ENCODE data around the gene ZSWIM1.
A peak's percentile ranks its signal among the peaks of the same experiment; 100 is the strongest.

Gene ZSWIM1

DNA sequence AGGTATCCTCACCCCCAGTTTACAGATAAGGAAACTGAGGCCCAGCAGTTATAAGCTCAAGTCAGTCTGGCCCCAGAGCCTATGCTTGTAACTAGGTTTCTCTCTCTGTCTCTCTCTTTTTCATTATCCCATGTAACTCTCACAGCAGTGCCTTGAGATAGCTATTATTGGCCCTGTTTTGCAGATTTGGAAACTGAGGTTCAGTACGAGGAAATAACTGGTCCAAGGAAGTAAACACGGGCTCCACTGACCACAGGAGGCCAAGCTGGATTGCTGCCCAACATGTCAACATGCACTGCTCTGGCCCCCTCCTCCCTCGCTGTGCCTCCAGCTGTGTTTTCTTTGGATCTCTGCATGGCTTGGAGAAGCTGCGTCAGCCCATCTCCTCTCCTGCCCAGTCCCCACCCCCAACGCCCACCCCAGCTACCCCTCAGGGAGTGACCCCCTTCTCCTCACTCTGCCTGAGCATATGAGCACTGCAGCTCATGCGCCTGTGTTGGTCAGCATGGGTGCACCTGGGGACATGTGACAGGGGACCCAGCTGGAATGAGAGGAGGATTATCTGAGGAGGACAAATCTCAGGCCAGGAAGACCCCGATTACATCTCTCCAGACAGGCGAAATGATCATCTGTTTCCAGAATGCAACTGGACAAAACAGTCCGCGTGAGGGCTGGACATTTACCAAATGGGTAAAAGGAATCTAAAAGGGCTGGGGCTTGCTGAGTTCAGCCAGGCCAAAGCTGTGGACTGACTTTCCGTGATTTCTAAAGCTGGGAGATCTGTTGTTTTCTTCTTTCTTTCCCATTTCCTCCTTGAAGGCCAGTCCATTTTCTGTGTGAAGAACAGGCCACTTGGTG is 38.7 kb downstream of the ZSWIM1 start:
- ATAC-seq, result peak; percentile 41
- TF ChIP-seq, protein P1, sequence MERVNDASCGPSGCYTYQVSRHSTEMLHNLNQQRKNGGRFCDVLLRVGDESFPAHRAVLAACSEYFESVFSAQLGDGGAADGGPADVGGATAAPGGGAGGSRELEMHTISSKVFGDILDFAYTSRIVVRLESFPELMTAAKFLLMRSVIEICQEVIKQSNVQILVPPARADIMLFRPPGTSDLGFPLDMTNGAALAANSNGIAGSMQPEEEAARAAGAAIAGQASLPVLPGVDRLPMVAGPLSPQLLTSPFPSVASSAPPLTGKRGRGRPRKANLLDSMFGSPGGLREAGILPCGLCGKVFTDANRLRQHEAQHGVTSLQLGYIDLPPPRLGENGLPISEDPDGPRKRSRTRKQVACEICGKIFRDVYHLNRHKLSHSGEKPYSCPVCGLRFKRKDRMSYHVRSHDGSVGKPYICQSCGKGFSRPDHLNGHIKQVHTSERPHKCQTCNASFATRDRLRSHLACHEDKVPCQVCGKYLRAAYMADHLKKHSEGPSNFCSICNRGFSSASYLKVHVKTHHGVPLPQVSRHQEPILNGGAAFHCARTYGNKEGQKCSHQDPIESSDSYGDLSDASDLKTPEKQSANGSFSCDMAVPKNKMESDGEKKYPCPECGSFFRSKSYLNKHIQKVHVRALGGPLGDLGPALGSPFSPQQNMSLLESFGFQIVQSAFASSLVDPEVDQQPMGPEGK (CRISPR knock-in tag; IDR thresholded peaks at IDR 0.05; ENCODE audit: borderline replicate concordance), result no peak
- TF ChIP-seq ZC3H10 (CRISPR knock-in tag; IDR thresholded peaks at IDR 0.05) (no peak), ARNTL (CRISPR knock-in tag; IDR thresholded peaks at IDR 0.05; ENCODE audit: borderline replicate concordance, low read depth) (no peak), OSR1 (CRISPR knock-in tag; IDR thresholded peaks at IDR 0.05) (no peak), GLIS3 (CRISPR knock-in tag; IDR thresholded peaks at IDR 0.05) (no peak), ZFP30 (CRISPR knock-in tag; IDR thresholded peaks at IDR 0.05) (no peak), BACH2 (CRISPR knock-in tag; IDR thresholded peaks at IDR 0.05; ENCODE audit: borderline replicate concordance) (no peak), ESRRG (CRISPR knock-in tag; IDR thresholded peaks at IDR 0.05) (no peak), ISL1 (CRISPR knock-in tag; IDR thresholded peaks at IDR 0.05) (no peak), ZNF8 (CRISPR knock-in tag; IDR thresholded peaks at IDR 0.05) (no peak), SNAI2 (CRISPR knock-in tag; IDR thresholded peaks at IDR 0.05) (no peak), TCF4 (CRISPR knock-in tag; IDR thresholded peaks at IDR 0.05; ENCODE audit: borderline replicate concordance) (no peak; the same call in 1 of the 2 replicates), CSDC2 (CRISPR knock-in tag; IDR thresholded peaks at IDR 0.05) (no peak), ZFP3 (CRISPR knock-in tag; IDR thresholded peaks at IDR 0.05) (no peak), ZNF70 (CRISPR knock-in tag; IDR thresholded peaks at IDR 0.05) (no peak; the same call in 1 of the 2 replicates)
- TF ChIP-seq, protein P2, sequence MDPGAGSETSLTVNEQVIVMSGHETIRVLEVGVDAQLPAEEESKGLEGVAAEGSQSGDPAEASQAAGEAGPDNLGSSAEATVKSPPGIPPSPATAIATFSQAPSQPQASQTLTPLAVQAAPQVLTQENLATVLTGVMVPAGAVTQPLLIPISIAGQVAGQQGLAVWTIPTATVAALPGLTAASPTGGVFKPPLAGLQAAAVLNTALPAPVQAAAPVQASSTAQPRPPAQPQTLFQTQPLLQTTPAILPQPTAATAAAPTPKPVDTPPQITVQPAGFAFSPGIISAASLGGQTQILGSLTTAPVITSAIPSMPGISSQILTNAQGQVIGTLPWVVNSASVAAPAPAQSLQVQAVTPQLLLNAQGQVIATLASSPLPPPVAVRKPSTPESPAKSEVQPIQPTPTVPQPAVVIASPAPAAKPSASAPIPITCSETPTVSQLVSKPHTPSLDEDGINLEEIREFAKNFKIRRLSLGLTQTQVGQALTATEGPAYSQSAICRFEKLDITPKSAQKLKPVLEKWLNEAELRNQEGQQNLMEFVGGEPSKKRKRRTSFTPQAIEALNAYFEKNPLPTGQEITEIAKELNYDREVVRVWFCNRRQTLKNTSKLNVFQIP (CRISPR knock-in tag; IDR thresholded peaks at IDR 0.05; ENCODE audit: borderline replicate concordance, low read depth), result no peak
- TF ChIP-seq, protein P3, sequence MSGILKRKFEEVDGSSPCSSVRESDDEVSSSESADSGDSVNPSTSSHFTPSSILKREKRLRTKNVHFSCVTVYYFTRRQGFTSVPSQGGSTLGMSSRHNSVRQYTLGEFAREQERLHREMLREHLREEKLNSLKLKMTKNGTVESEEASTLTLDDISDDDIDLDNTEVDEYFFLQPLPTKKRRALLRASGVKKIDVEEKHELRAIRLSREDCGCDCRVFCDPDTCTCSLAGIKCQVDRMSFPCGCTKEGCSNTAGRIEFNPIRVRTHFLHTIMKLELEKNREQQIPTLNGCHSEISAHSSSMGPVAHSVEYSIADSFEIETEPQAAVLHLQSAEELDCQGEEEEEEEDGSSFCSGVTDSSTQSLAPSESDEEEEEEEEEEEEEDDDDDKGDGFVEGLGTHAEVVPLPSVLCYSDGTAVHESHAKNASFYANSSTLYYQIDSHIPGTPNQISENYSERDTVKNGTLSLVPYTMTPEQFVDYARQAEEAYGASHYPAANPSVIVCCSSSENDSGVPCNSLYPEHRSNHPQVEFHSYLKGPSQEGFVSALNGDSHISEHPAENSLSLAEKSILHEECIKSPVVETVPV (CRISPR knock-in tag; IDR thresholded peaks at IDR 0.05), result no peak
- TF ChIP-seq, protein P4, sequence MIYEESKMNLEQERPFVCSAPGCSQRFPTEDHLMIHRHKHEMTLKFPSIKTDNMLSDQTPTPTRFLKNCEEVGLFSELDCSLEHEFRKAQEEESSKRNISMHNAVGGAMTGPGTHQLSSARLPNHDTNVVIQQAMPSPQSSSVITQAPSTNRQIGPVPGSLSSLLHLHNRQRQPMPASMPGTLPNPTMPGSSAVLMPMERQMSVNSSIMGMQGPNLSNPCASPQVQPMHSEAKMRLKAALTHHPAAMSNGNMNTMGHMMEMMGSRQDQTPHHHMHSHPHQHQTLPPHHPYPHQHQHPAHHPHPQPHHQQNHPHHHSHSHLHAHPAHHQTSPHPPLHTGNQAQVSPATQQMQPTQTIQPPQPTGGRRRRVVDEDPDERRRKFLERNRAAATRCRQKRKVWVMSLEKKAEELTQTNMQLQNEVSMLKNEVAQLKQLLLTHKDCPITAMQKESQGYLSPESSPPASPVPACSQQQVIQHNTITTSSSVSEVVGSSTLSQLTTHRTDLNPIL (CRISPR knock-in tag; IDR thresholded peaks at IDR 0.05; ENCODE audit: low read depth), result no peak

DNA sequence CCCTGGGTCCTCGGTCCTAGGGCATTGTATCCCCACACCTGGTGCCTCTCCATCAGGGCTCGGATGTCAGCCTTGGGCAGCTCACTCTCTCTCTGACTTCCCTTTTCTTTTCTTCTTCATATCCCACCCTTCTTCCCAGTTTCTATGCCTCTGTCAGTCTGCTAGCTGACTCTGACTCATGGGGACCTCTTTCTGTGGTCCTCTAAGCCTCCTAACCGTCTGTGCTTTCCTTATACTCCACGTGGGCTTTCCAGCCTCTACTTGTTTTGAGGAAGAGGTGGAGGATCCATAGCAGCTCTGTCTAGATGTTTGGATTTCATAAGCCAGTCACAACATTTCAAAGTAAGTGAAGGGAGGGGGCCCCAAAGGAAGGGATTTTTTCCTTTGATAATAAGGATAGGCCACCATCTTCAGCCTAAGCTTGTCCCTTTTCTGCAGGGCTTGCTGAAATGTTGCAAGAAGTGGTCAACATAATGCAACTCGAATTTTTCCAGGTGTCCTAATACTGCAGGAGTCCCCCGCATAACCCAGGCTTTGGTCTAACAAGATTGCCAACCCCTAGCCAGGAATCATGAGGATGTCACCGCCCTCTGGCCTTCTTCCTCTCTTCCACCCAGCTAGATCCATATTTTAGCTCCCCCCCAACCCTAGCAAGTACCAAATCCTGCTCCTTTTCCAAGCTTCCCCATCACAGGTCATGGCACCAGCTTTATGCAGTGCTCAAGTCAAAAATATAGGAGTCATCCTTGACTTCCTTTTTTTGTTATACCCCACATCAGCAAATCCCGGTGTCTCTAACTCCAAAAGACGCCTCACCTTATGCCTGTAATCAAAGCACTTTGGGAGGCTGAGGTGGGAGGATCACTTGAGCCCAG is 39.7 kb downstream of the ZSWIM1 start:
- TF ChIP-seq RARB (CRISPR knock-in tag; IDR thresholded peaks at IDR 0.05) (no peak), SNAI2 (CRISPR knock-in tag; IDR thresholded peaks at IDR 0.05) (no peak), TOX (CRISPR knock-in tag; IDR thresholded peaks at IDR 0.05; ENCODE audit: borderline replicate concordance) (no peak), BACH2 (CRISPR knock-in tag; IDR thresholded peaks at IDR 0.05; ENCODE audit: borderline replicate concordance) (no peak), ZNF8 (CRISPR knock-in tag; IDR thresholded peaks at IDR 0.05) (no peak), TCF4 (CRISPR knock-in tag; IDR thresholded peaks at IDR 0.05; ENCODE audit: borderline replicate concordance) (no peak), ZNF70 (CRISPR knock-in tag; IDR thresholded peaks at IDR 0.05) (no peak), PPARA (CRISPR knock-in tag; IDR thresholded peaks at IDR 0.05; ENCODE audit: borderline replicate concordance) (no peak), ISL1 (CRISPR knock-in tag; IDR thresholded peaks at IDR 0.05) (no peak), ESRRG (CRISPR knock-in tag; IDR thresholded peaks at IDR 0.05) (no peak)
- TF ChIP-seq, protein P2 (CRISPR knock-in tag; IDR thresholded peaks at IDR 0.05; ENCODE audit: borderline replicate concordance, low read depth), result no peak
- TF ChIP-seq, protein P1 (CRISPR knock-in tag; IDR thresholded peaks at IDR 0.05; ENCODE audit: borderline replicate concordance), result no peak
- TF ChIP-seq, protein P4 (CRISPR knock-in tag; IDR thresholded peaks at IDR 0.05; ENCODE audit: low read depth), result no peak
- no peak for ATAC-seq
